K562 (cell line): Measurements from ENCODE around the gene BORA. TPM values are rescaled to one million over a fixed set of nuclear protein-coding genes. Genes with fewer than 3 reads are reported as not detected.

Experiments used
- CBX8 ChIP-seq: fragments of 200-600 bp; sonication (generic); IDR thresholded peaks from 2 replicates; pipeline ENCODE4 v1.6.1; 2012; ENCODE audit warnings: borderline replicate concordance, mixed run types, low read depth, mild to moderate bottlenecking, moderate library complexity, mixed read lengths, low read length, control low read depth, inconsistent platforms; ENCODE audit not compliant: poor library complexity, severe bottlenecking; ENCODE audit errors: extremely low read depth
- EZH2 ChIP-seq: IDR thresholded peaks from 2 replicates; pipeline ENCODE4 v1.6.1; 2012; ENCODE audit warnings: low read depth, mild to moderate bottlenecking, inconsistent platforms, low read length, borderline replicate concordance
- HNRNPUL1 ChIP-seq: fragments of 200-400 bp; formaldehyde crosslinking; IDR thresholded peaks from 2 replicates; pipeline ENCODE4 v1.6.1; 2017; ENCODE audit warnings: low read length
- LEF1 ChIP-seq: fragments of 450-650 bp; IDR thresholded peaks from 2 replicates; pipeline ENCODE4 v1.6.1; 2016; ENCODE audit warnings: mild to moderate bottlenecking
- MEIS2 ChIP-seq: fragments of 450-650 bp; IDR thresholded peaks from 2 replicates; pipeline ENCODE4 v1.6.1; 2014; ENCODE audit warnings: mild to moderate bottlenecking; ENCODE audit not compliant: partially characterized antibody
- MTA1 ChIP-seq: fragments of 450-650 bp; IDR thresholded peaks from 2 replicates; pipeline ENCODE4 v1.6.1; 2017; ENCODE audit warnings: borderline replicate concordance
- PURB ChIP-seq: sonication (generic); formaldehyde crosslinking; IDR thresholded peaks from 2 replicates; pipeline ENCODE4 v1.9.0; 2021; ENCODE audit warnings: low read depth, mild to moderate bottlenecking, missing genetic modification reagents
- RBFOX2 ChIP-seq: fragments of 200-400 bp; formaldehyde crosslinking; IDR thresholded peaks from 2 replicates; pipeline ENCODE4 v1.6.1; 2017; ENCODE audit warnings: low read depth, mild to moderate bottlenecking, low read length, moderate library complexity
- RHOXF2B ChIP-seq: fragments of 250-450 bp; sonication (Bioruptor Pico); conservative IDR thresholded peaks from 2 replicates; pipeline ENCODE4 v1.5.1; 2021
- SMAD1 ChIP-seq: fragments of 150-350 bp; IDR thresholded peaks from 2 replicates; pipeline ENCODE4 v1.6.1; 2014; ENCODE audit warnings: low read length, low read depth; ENCODE audit not compliant: partially characterized antibody
- SREBF2 ChIP-seq: sonication (generic); formaldehyde crosslinking; IDR thresholded peaks from 2 replicates; pipeline ENCODE4 v1.4.0; 2020; ENCODE audit warnings: mild to moderate bottlenecking, missing genetic modification reagents
- TARDBP ChIP-seq: fragments of 450-650 bp; IDR thresholded peaks from 2 replicates; pipeline ENCODE4 v1.6.1; 2016
- TSC22D4 ChIP-seq: fragments of 450-650 bp; IDR thresholded peaks from 2 replicates; pipeline ENCODE4 v1.6.1; 2016; ENCODE audit warnings: missing genetic modification characterization, missing biosample characterization, control low read depth
- ZNF384 ChIP-seq: IDR thresholded peaks from 2 replicates; pipeline ENCODE4 v1.6.1; 2012; ENCODE audit warnings: low read depth, low read length, improper control_type of control experiment
- ZNF551 ChIP-seq: fragments of 250-450 bp; sonication (Bioruptor Pico); IDR thresholded peaks from 2 replicates; pipeline ENCODE4 v1.5.0; 2021; ENCODE audit warnings: mild to moderate bottlenecking, moderate library complexity
- ZNF561 ChIP-seq: fragments of 450-650 bp; formaldehyde crosslinking; conservative IDR thresholded peaks from 2 replicates; pipeline ENCODE4 v1.4.0; 2020; ENCODE audit warnings: mild to moderate bottlenecking, moderate library complexity
- ZNF695 ChIP-seq: fragments of 450-650 bp; formaldehyde crosslinking; IDR thresholded peaks from 2 replicates; pipeline ENCODE4 v1.4.0; 2020; ENCODE audit warnings: mild to moderate bottlenecking, moderate library complexity
- ZNF785 ChIP-seq: fragments of 250-450 bp; sonication (Bioruptor Pico); IDR thresholded peaks from 2 replicates; pipeline ENCODE4 v1.4.0; 2020; ENCODE audit warnings: mild to moderate bottlenecking
- ZSCAN29 ChIP-seq: fragments of 450-650 bp; IDR thresholded peaks from 2 replicates; pipeline ENCODE4 v1.6.1; 2017
- polyA plus RNA-seq, 8 experiments: library from polyadenylated mRNA; depleted of rRNA in 4 of 8; stranded (reverse) in 5 of 8; unstranded in 3 of 8; fragments of >200 nt; fragmentation: Nextera tagmentation in 2 of 8; fragmentation: Illumina TruSeq in 1 of 8; extraction: Ambion mirVana in 2 of 8; extraction: Trizol in 1 of 8; gene quantifications; 2 replicates each; pipeline versions ENCODE4 v1.2.1 to v1.2.3, GENCODE V29; 2011 to 2014; ENCODE audit warnings: inconsistent platforms in 1 of 8, missing spikeins in 1 of 8
- total RNA-seq, 7 experiments: library from RNA; depleted of rRNA in 6 of 7; stranded (reverse); fragments of >200 nt in 6 of 7; fragmentation: Illumina TruSeq in 2 of 7; extraction: Trizol in 2 of 7; gene quantifications; 2 replicates each; pipeline versions ENCODE4 v1.2.1 to v1.2.3, GENCODE V29; 2011 to 2021; ENCODE audit warnings: low replicate concordance in 1 of 7
- TF ChIP-seq, protein P1 (sequence below): fragments of 250-450 bp; sonication (Bioruptor Pico); IDR thresholded peaks from 2 replicates; pipeline ENCODE4 v1.5.0; 2021; ENCODE audit warnings: mild to moderate bottlenecking, borderline replicate concordance
- TF ChIP-seq, protein P2 (sequence below): sonication (generic); formaldehyde crosslinking; IDR thresholded peaks from 2 replicates; pipeline ENCODE4 v1.8.1; 2023; ENCODE audit warnings: mild to moderate bottlenecking, missing genetic modification reagents, moderate library complexity
- TF ChIP-seq, protein P3 (sequence below): fragments of 250-450 bp; sonication (Bioruptor Pico); IDR thresholded peaks from 2 replicates; pipeline ENCODE4 v1.4.0; 2020
- TF ChIP-seq, protein P4 (sequence below): fragments of 250-450 bp; sonication (Bioruptor Pico); IDR thresholded peaks from 2 replicates; pipeline ENCODE4 v1.8.0; 2022; ENCODE audit warnings: inconsistent platforms

The BORA gene
- total and polyA plus RNA-seq, 9 of the 15 experiments (the other 6 are each of a cell fraction or from before 2014, with no cell fraction given), result 12.4 to 21.5 (median 18.2) TPM

DNA sequence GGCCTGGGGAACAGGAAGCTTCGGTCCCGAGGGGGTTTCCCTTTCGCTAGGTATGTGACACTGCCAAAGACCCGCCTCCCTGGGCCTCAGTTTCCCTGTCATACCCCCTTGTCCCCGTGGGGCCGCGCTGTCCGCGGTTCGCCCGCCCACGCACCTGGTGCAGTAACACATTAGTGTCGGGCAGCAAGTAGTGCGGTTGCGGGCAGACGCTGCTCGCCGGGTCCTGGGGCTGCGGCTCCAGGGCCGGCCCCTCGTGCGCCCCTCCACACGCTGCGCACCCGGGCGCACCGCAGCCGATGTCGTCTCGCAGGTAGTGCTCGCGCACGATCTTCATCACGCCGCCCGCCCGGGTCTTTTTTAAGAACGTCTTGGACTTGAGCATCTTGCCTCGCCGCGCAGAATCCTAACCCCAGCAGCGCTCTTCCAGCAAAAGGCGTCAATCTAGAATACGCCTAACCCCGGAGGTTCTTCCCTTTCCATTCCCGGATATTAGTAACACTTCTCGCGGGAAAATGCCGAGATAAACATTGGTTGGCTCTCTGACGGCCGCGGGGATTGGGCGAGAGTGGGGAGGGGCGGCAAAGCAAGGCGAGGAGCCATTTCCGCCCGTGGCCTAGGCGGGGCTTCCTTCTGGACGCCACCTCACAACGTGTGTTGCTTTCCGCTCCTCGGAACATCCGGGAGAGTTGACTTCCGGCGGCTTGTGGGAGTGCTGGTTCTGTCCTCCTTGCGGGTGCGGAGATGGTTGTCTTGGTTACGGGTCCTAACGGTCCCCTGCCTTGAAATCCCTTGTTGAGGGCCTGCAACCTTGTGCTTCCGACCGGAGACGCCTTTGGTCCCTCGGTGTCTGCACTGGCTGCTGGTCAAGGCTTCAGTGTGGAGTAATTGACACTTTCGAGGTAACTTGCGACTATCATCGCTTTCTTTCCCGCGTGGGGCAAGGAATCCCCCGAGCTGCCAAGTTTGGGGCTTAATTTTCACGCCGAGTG lies 54.0 kb downstream of the BORA start, which contains the start of the genes DIS3 and PIBF1 (continued):
- TF ChIP-seq ZNF785 (CRISPR knock-in tag), result no peak
- TF ChIP-seq ZNF695 (CRISPR knock-in tag), result no peak
- no peak for TF ChIP-seq MTA1
- no peak for TF ChIP-seq SREBF2 (CRISPR knock-in tag)
- TF ChIP-seq, protein P1, sequence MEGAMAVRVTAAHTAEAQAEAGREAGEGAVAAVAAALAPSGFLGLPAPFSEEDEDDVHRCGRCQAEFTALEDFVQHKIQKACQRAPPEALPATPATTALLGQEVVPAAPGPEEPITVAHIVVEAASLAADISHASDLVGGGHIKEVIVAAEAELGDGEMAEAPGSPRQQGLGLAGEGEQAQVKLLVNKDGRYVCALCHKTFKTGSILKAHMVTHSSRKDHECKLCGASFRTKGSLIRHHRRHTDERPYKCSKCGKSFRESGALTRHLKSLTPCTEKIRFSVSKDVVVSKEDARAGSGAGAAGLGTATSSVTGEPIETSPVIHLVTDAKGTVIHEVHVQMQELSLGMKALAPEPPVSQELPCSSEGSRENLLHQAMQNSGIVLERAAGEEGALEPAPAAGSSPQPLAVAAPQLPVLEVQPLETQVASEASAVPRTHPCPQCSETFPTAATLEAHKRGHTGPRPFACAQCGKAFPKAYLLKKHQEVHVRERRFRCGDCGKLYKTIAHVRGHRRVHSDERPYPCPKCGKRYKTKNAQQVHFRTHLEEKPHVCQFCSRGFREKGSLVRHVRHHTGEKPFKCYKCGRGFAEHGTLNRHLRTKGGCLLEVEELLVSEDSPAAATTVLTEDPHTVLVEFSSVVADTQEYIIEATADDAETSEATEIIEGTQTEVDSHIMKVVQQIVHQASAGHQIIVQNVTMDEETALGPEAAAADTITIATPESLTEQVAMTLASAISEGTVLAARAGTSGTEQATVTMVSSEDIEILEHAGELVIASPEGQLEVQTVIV, result no peak
- TF ChIP-seq, protein P2, sequence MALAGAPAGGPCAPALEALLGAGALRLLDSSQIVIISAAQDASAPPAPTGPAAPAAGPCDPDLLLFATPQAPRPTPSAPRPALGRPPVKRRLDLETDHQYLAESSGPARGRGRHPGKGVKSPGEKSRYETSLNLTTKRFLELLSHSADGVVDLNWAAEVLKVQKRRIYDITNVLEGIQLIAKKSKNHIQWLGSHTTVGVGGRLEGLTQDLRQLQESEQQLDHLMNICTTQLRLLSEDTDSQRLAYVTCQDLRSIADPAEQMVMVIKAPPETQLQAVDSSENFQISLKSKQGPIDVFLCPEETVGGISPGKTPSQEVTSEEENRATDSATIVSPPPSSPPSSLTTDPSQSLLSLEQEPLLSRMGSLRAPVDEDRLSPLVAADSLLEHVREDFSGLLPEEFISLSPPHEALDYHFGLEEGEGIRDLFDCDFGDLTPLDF (CRISPR knock-in tag), result peak; percentile 70; the same call in 1 of the 2 replicates
- TF ChIP-seq PURB (CRISPR knock-in tag), result no peak
- no peak for TF ChIP-seq LEF1
- no peak for TF ChIP-seq ZNF384
- TF ChIP-seq CBX8, result no peak
- no peak for TF ChIP-seq ZNF561 (CRISPR knock-in tag)
- no peak for TF ChIP-seq HNRNPUL1
- TF ChIP-seq EZH2, result no peak
- TF ChIP-seq, protein P3, sequence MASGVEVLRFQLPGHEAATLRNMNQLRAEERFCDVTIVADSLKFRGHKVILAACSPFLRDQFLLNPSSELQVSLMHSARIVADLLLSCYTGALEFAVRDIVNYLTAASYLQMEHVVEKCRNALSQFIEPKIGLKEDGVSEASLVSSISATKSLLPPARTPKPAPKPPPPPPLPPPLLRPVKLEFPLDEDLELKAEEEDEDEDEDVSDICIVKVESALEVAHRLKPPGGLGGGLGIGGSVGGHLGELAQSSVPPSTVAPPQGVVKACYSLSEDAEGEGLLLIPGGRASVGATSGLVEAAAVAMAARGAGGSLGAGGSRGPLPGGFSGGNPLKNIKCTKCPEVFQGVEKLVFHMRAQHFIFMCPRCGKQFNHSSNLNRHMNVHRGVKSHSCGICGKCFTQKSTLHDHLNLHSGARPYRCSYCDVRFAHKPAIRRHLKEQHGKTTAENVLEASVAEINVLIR, result no peak
- no peak for TF ChIP-seq RHOXF2B (CRISPR knock-in tag)
- peak; percentile 23 for TF ChIP-seq SMAD1
- TF ChIP-seq TARDBP, result no peak
- TF ChIP-seq TSC22D4 (tag), result no peak
- peak; percentile 95 for TF ChIP-seq RBFOX2
- no peak for TF ChIP-seq MEIS2
- TF ChIP-seq, protein P4, sequence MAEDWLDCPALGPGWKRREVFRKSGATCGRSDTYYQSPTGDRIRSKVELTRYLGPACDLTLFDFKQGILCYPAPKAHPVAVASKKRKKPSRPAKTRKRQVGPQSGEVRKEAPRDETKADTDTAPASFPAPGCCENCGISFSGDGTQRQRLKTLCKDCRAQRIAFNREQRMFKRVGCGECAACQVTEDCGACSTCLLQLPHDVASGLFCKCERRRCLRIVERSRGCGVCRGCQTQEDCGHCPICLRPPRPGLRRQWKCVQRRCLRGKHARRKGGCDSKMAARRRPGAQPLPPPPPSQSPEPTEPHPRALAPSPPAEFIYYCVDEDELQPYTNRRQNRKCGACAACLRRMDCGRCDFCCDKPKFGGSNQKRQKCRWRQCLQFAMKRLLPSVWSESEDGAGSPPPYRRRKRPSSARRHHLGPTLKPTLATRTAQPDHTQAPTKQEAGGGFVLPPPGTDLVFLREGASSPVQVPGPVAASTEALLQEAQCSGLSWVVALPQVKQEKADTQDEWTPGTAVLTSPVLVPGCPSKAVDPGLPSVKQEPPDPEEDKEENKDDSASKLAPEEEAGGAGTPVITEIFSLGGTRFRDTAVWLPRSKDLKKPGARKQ (CRISPR knock-in tag), result no peak
- no peak for TF ChIP-seq ZNF551
- TF ChIP-seq ZSCAN29, result no peak
